22Rv1 (cell line): Measurements from ENCODE around the gene CDK2AP2.

Source experiments
- CTCF ChIP-seq: fragments of 450-650 bp; IDR thresholded peaks from 2 replicates; pipeline ENCODE4 v1.5.1; 2017; ENCODE audit warnings: mild to moderate bottlenecking
- ZFX ChIP-seq: fragments of 450-650 bp; IDR thresholded peaks from 2 replicates; pipeline ENCODE4 v1.6.1; 2017; ENCODE audit warnings: antibody characterized with exemption, borderline replicate concordance

DNA sequence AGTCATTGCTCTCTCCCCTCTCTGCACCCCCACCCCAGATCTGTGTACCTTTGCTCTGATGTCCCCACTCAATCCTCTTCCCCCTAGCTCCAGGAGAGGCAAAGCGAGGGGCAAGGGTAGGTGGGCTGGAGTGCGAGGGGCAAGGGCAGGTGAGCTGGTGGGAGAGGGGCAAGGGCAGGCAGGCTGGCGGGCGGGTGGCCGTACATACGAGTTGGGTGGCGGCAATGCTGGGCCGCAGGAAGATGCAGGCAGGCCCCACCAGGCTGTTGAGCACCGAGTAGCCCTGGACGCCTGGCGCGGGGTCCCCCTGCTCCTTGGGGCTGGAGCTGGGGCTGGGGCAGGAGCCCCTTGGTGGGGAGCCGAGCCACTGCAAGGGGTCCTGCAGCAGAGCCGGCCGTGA lies 14.4 kb upstream of the CDK2AP2 start:
- no peak for TF ChIP-seq CTCF
- TF ChIP-seq ZFX: no peak
